ENCODE data around the gene ACSF2. TPM values are rescaled to one million over a fixed set of nuclear protein-coding genes. Genes with fewer than 3 reads are reported as not detected.
A peak's percentile ranks its signal among the peaks of the same experiment; 100 is the strongest.
"Not testable (repeated sequence)": the region's sequence is repeated elsewhere in the genome, so short reads cannot be mapped to it uniquely, and the experiment has no call there.

The ACSF2 gene
- polyA plus RNA-seq, 2 donors: 13.5 to 22.6 TPM

DNA sequence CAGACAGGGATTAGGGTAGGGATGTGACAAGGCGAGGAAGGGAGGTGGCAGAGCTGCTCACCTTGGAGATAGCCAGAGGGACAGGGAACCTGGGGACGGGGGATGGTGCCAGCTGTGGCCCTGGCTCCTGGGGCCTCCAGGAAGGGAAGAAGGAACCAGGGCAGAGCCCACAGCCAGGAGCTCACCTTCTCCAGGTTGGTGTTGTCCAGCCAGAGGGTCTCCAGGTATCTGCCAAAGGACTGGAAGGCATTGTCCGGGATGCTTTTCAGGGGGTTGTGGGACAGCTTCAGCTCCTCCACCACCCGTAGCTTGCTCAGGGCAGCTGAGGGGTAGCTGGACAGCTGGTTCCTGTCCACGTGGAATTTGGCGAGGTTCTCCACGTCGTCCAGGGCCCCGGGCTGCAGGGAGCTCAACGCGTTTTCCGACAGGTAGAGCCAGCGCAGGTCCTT lies 41.9 kb downstream of the ACSF2 start:
- Histone ChIP-seq H3K36me3 (ENCODE audit: control insufficient read depth in 2 of 2, insufficient read depth in 2 of 2, low read length in 1 of 2) (peaks cover 0 to 3% of the 10 kb centered on the region in 2 donors), H3K9me3 (ENCODE audit: control insufficient read depth in 2 of 2, insufficient read depth in 1 of 2, low read depth in 1 of 2, low read length in 1 of 2) (no peaks in the 10 kb centered on the region), H3K27ac (ENCODE audit: low read depth in 2 of 2, low read length in 1 of 2) (no peak overlapping the region), H3K27me3 (ENCODE audit: control insufficient read depth in 1 of 2, insufficient read depth in 2 of 2, low read length in 2 of 2) (no peaks in the 10 kb centered on the region), H3K4me1 (ENCODE audit: control insufficient read depth in 2 of 2, insufficient read depth in 2 of 2, low read length in 1 of 2) (peaks cover 8 to 16% of the 10 kb centered on the region in 2 donors), H3K4me3 (ENCODE audit: low read depth in 1 of 2, low read length in 2 of 2) (no peak overlapping the region)
- WGBS, 2 donors: 67 to 71% methylated on average over 13 of the region's 13 CpGs

DNA sequence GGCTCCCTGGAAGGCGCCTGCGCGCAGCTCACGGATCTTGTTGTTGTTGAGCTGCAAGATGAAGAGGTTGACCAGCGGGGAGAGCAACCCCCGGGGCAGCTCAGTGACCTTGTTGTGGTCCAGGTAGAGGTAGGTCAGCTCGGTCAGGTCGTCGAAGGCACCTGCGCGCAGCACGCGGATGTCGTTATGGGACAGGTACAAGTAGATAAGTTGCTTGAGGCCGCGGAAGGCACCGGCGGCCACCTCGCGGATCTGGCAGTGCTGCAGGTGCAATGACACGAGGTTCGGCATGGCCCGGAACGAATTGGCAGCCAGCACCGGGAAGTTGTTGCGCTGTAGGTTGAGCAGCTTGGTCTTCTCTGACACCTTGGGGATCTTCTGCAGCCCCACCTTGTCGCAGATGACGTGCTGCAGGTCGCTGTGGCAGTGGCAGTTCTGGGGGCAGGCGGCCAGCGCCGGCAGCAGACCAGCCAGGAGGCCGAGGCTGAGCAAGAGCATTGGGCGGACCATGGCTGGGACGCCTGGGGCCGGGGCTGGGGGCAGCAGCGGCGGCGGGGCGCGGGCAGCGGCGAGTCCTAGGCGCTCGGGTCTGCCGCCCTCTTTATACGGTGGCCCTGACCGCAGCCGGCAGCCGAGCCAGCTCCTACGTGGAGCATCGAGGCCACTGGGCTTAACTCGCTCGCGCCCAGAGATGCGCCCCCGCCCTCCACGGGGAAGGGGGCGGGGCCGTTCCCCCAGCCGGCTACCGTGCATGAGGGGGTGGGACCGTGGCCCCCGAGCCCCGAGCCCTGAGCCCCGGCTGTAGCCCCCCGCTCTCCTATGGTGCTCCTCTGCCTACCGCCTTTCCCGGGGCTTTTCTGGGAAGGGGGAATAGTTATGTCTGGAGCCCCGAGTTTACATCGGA lies 42.5 kb downstream of the ACSF2 start, which contains the start of gene CHAD:
Gene CHAD (minus strand): TSS at position 577 of the 904 bp plus-strand sequence. CDS start 67 bp downstream, at position 510.
- H3K4me1 ChIP-seq (ENCODE audit: control insufficient read depth in 2 of 2, insufficient read depth in 2 of 2, low read length in 1 of 2): peaks cover 8 to 16% of the 10 kb centered on the region in 2 donors
- peaks cover 0 to under 1% of the 10 kb centered on the region in 2 donors for H3K36me3 ChIP-seq (ENCODE audit: control insufficient read depth in 2 of 2, insufficient read depth in 2 of 2, low read length in 1 of 2)
- no peaks in the 10 kb centered on the region for H3K9me3 ChIP-seq (ENCODE audit: control insufficient read depth in 2 of 2, insufficient read depth in 1 of 2, low read depth in 1 of 2, low read length in 1 of 2)
- H3K27me3 ChIP-seq (ENCODE audit: control insufficient read depth in 1 of 2, insufficient read depth in 2 of 2, low read length in 2 of 2): no peaks in the 10 kb centered on the region
- peak within 1 kb of the TSS in 1 of 2 donors; percentile 29 for H3K4me3 ChIP-seq (ENCODE audit: low read depth in 1 of 2, low read length in 2 of 2)
- no peak within 1 kb of the TSS for H3K27ac ChIP-seq (ENCODE audit: low read depth in 2 of 2, low read length in 1 of 2)
- WGBS, 2 donors: 21 to 35% methylated on average over 58 to 71 of the region's 71 CpGs

DNA sequence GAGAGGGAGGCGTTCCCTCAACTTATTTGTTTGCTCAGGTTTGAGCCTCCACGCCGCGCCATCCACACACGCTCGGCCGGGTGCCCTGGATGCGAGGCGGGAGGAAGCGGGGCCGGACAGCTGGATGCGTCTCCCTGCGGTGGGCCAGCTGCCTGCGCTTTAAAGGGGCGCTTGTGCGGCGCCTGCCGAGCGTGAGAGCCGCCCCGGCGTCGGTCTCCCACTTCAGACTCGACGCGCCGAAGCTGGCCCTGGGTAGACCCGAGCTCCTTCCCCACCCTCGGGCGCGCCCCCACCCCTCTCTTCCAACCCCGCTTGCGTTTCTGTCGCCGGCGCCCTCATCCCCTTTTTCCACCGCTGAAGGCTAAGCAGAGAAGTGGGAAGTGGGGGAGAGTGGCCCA lies 43.2 kb downstream of the ACSF2 start:
- Histone ChIP-seq H3K4me3 (ENCODE audit: low read depth in 1 of 2, low read length in 2 of 2) (peak overlapping the region in 1 of 2 donors; percentile 29), H3K4me1 (ENCODE audit: control insufficient read depth in 2 of 2, insufficient read depth in 2 of 2, low read length in 1 of 2) (peaks cover 8 to 19% of the 10 kb centered on the region in 2 donors), H3K27me3 (ENCODE audit: control insufficient read depth in 1 of 2, insufficient read depth in 2 of 2, low read length in 2 of 2) (no peaks in the 10 kb centered on the region), H3K36me3 (ENCODE audit: control insufficient read depth in 2 of 2, insufficient read depth in 2 of 2, low read length in 1 of 2) (no peaks in the 10 kb centered on the region), H3K27ac (ENCODE audit: low read depth in 2 of 2, low read length in 1 of 2) (no peak overlapping the region), H3K9me3 (ENCODE audit: control insufficient read depth in 2 of 2, insufficient read depth in 1 of 2, low read depth in 1 of 2, low read length in 1 of 2) (no peaks in the 10 kb centered on the region)
- 8 to 11% methylated on average over 37 of the region's 37 CpGs for WGBS, 2 donors

DNA sequence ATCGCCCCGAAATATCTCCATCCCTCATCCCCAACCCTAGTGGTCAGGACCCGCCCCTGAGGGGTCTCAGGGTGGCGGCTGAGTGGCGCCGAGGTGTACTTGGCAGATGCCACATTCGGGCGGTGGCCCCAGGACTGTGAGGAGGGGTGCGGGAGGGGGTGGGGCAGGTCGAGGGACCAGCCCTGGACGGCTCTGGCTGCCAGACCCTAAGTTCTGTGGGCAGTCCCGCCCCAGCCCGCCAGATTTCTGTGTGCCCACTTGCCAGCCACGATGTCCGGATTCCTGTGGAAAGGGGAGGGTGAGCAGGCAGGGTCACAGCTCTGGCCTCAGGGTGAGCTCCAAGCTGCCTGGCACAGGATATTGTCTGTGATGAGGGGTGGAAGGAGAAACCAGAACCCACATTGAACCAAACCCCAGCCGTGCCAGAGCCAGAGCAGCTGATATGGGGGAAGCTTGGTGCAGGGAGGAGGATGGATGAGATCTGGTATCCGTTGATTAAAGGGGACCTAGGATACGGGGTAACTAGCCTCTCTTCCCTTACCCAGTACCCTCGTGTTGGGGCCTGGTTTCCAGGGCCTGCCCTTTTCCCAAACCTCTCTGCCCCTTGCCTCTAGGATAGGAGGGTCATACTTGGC lies 43.8 kb downstream of the ACSF2 start:
- no peaks in the 10 kb centered on the region for H3K36me3 ChIP-seq (ENCODE audit: control insufficient read depth in 2 of 2, insufficient read depth in 2 of 2, low read length in 1 of 2)
- no peaks in the 10 kb centered on the region for H3K9me3 ChIP-seq (ENCODE audit: control insufficient read depth in 2 of 2, insufficient read depth in 1 of 2, low read depth in 1 of 2, low read length in 1 of 2)
- no peaks in the 10 kb centered on the region for H3K27me3 ChIP-seq (ENCODE audit: control insufficient read depth in 1 of 2, insufficient read depth in 2 of 2, low read length in 2 of 2)
- 54 to 55% methylated on average over 18 to 19 of the region's 19 CpGs for WGBS, 2 donors
- peaks cover 8 to 19% of the 10 kb centered on the region in 2 donors for H3K4me1 ChIP-seq (ENCODE audit: control insufficient read depth in 2 of 2, insufficient read depth in 2 of 2, low read length in 1 of 2)
- no peak overlapping the region for H3K4me3 ChIP-seq (ENCODE audit: low read depth in 1 of 2, low read length in 2 of 2)
- no peak overlapping the region for H3K27ac ChIP-seq (ENCODE audit: low read depth in 2 of 2, low read length in 1 of 2)

DNA sequence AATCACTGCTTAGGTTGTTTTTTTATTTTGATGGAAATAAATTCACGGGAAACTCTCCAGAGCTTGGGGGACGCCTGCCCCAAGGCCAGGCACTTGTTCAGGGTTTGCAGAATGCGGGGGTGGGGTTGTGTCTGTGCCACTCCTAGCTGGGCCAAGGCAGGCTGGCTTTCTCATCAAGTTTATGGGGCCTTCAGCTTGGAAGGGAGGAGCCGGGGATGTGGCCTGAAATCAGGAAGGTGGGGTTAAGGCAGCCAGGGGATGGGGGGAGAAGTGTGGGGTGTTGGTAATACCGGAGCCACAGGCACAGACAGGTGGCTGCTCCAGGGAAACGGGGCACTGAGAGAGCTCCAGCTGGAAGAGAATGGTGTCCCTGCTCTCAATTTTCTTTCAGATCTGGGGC lies 44.4 kb downstream of the ACSF2 start:
- no peak overlapping the region for H3K4me3 ChIP-seq (ENCODE audit: low read depth in 1 of 2, low read length in 2 of 2)
- WGBS, 2 donors: 63 to 70% methylated on average over 6 of the region's 6 CpGs
- peaks cover 8 to 19% of the 10 kb centered on the region in 2 donors for H3K4me1 ChIP-seq (ENCODE audit: control insufficient read depth in 2 of 2, insufficient read depth in 2 of 2, low read length in 1 of 2)
- no peaks in the 10 kb centered on the region for H3K9me3 ChIP-seq (ENCODE audit: control insufficient read depth in 2 of 2, insufficient read depth in 1 of 2, low read depth in 1 of 2, low read length in 1 of 2)
- H3K27ac ChIP-seq (ENCODE audit: low read depth in 2 of 2, low read length in 1 of 2): no peak overlapping the region
- no peaks in the 10 kb centered on the region for H3K27me3 ChIP-seq (ENCODE audit: control insufficient read depth in 1 of 2, insufficient read depth in 2 of 2, low read length in 2 of 2)
- H3K36me3 ChIP-seq (ENCODE audit: control insufficient read depth in 2 of 2, insufficient read depth in 2 of 2, low read length in 1 of 2): no peaks in the 10 kb centered on the region

DNA sequence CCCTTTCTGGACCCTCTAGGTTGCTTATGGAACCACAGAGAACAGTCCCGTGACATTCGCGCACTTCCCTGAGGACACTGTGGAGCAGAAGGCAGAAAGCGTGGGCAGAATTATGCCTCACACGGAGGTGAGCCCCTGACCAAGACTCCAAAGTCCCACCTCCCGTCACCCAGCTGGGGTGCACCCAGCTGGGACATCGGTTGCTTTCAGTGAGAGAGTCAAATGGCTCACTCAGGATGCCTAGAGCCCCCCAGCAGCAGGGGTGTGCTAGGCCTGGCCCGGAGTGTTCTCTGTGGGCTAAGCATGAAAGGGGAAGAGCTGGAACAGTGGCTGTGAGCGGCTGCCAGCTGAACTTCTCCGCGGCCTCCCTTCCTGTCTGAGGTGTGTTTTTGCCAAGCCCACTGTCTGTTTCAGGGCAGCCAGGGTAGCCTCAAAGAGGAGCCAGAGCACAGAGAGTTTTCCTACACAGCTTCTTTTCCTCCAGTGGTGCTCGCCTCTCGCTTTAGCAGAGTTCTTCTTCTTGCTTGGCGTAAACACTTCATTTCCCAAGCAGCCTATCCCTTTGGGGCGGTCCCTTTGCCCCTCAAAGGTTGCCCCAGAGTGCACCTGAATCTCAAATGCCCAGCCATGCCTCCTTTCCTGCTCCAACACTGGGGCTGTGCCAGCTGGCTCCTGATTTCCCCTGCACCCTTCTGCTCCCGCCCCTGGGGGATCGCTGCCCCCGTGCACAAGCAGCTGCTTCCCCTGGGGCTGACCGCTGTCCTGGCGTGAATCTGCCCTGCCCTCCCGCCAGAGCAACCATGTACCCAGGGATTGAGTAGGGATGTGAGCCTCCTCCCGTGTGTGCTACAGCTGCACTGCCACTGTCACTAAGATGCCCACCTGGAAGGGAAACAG lies 45.2 kb downstream of the ACSF2 start:
- no peaks in the 10 kb centered on the region for H3K27me3 ChIP-seq (ENCODE audit: control insufficient read depth in 1 of 2, insufficient read depth in 2 of 2, low read length in 2 of 2)
- peaks cover 8 to 18% of the 10 kb centered on the region in 2 donors for H3K4me1 ChIP-seq (ENCODE audit: control insufficient read depth in 2 of 2, insufficient read depth in 2 of 2, low read length in 1 of 2)
- no peaks in the 10 kb centered on the region for H3K36me3 ChIP-seq (ENCODE audit: control insufficient read depth in 2 of 2, insufficient read depth in 2 of 2, low read length in 1 of 2)
- WGBS, 2 donors: 76 to 79% methylated on average over 22 of the region's 22 CpGs
- H3K4me3 ChIP-seq (ENCODE audit: low read depth in 1 of 2, low read length in 2 of 2): no peak overlapping the region
- no peaks in the 10 kb centered on the region for H3K9me3 ChIP-seq (ENCODE audit: control insufficient read depth in 2 of 2, insufficient read depth in 1 of 2, low read depth in 1 of 2, low read length in 1 of 2)
- no peak overlapping the region for H3K27ac ChIP-seq (ENCODE audit: low read depth in 2 of 2, low read length in 1 of 2)

DNA sequence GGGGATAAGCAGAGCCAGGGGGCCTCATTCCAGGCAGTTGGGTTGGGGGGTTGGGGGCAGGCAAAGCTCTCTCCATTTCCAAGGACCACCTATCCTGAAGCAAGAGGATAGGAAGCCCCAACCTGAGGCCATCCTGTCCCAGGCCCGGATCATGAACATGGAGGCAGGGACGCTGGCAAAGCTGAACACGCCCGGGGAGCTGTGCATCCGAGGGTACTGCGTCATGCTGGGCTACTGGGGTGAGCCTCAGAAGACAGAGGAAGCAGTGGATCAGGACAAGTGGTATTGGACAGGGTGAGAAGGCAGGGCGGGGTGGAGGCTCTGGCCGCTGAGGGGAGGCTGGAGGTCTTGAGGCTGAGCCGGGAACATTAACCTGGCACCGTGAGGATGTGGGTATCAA lies 46.3 kb downstream of the ACSF2 start:
- H3K9me3 ChIP-seq (ENCODE audit: control insufficient read depth in 2 of 2, insufficient read depth in 1 of 2, low read depth in 1 of 2, low read length in 1 of 2): no peaks in the 10 kb centered on the region
- no peaks in the 10 kb centered on the region for H3K27me3 ChIP-seq (ENCODE audit: control insufficient read depth in 1 of 2, insufficient read depth in 2 of 2, low read length in 2 of 2)
- no peak overlapping the region for H3K4me3 ChIP-seq (ENCODE audit: low read depth in 1 of 2, low read length in 2 of 2)
- peaks cover 8 to 14% of the 10 kb centered on the region in 2 donors for H3K4me1 ChIP-seq (ENCODE audit: control insufficient read depth in 2 of 2, insufficient read depth in 2 of 2, low read length in 1 of 2)
- no peaks in the 10 kb centered on the region for H3K36me3 ChIP-seq (ENCODE audit: control insufficient read depth in 2 of 2, insufficient read depth in 2 of 2, low read length in 1 of 2)
- no peak overlapping the region for H3K27ac ChIP-seq (ENCODE audit: low read depth in 2 of 2, low read length in 1 of 2)
- WGBS, 2 donors: 93 to 96% methylated on average over 10 of the region's 10 CpGs

DNA sequence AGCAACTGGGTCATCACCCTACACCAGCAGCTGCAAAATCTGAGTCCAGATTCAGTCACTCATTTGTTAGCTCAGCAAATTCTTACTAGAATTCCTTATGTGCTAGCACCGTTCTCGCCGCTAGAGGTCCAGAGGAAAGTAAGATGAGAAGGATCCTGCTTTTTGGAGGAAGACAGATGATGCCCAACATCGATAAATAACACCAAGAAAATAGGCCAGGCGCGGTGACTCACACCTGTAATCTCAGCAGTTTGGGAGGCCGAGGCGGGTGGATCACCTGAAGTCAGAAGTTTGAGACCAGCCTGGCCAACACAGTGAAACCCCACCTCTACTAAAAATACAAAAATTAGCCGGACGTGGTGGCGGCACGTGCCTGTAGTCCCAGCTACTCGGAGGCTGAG lies 46.7 kb downstream of the ACSF2 start:
- not testable (repeated sequence) for H3K27ac ChIP-seq (ENCODE audit: low read depth in 2 of 2, low read length in 1 of 2); H3K9me3 ChIP-seq (ENCODE audit: control insufficient read depth in 2 of 2, insufficient read depth in 1 of 2, low read depth in 1 of 2, low read length in 1 of 2); H3K36me3 ChIP-seq (ENCODE audit: control insufficient read depth in 2 of 2, insufficient read depth in 2 of 2, low read length in 1 of 2); H3K27me3 ChIP-seq (ENCODE audit: control insufficient read depth in 1 of 2, insufficient read depth in 2 of 2, low read length in 2 of 2); H3K4me3 ChIP-seq (ENCODE audit: low read depth in 1 of 2, low read length in 2 of 2)
- peaks cover 8 to 13% of the 10 kb centered on the region in 2 donors for H3K4me1 ChIP-seq (ENCODE audit: control insufficient read depth in 2 of 2, insufficient read depth in 2 of 2, low read length in 1 of 2)
- 89 to 91% methylated on average over 13 of the region's 13 CpGs for WGBS, 2 donors

DNA sequence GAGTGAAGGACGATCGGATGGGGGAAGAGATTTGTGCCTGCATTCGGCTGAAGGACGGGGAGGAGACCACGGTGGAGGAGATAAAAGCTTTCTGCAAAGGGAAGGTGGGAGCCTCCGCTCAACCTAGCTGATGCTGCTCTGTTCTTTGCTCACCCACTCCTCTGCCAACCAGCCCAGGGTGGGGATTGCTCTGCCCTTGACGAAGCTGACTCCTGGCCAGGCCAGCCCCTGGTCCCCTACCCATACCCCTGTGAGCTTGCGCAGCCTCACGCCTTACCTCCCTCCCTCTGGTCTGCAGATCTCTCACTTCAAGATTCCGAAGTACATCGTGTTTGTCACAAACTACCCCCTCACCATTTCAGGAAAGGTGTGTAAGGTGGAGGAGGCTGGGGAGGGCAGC lies 47.9 kb downstream of the ACSF2 start:
- Histone ChIP-seq H3K36me3 (ENCODE audit: control insufficient read depth in 2 of 2, insufficient read depth in 2 of 2, low read length in 1 of 2) (no peaks in the 10 kb centered on the region), H3K9me3 (ENCODE audit: control insufficient read depth in 2 of 2, insufficient read depth in 1 of 2, low read depth in 1 of 2, low read length in 1 of 2) (no peaks in the 10 kb centered on the region), H3K4me1 (ENCODE audit: control insufficient read depth in 2 of 2, insufficient read depth in 2 of 2, low read length in 1 of 2) (peaks cover under 1 to 2% of the 10 kb centered on the region in 2 donors), H3K27ac (ENCODE audit: low read depth in 2 of 2, low read length in 1 of 2) (no peak overlapping the region), H3K27me3 (ENCODE audit: control insufficient read depth in 1 of 2, insufficient read depth in 2 of 2, low read length in 2 of 2) (no peaks in the 10 kb centered on the region), H3K4me3 (ENCODE audit: low read depth in 1 of 2, low read length in 2 of 2) (no peak overlapping the region)
- 85 to 89% methylated on average over 11 of the region's 11 CpGs for WGBS, 2 donors
